Measurements from ENCODE around the gene ECE1.
"Not testable (repeated sequence)": the region's sequence is repeated elsewhere in the genome, so short reads cannot be mapped to it uniquely, and the experiment has no call there.

The ECE1 gene

GRCh38 chr1:21182181-21182731 is 108.0 kb downstream of the ECE1 start:
- no peak overlapping the region for H3K27ac ChIP-seq (ENCODE audit: low read depth, low read length)
- 92% methylated on average over 7 of the region's 7 CpGs for WGBS
- H3K9ac ChIP-seq (ENCODE audit: low read depth, low read length): no peak overlapping the region
- no peaks in the 10 kb centered on the region for H3K36me3 ChIP-seq (ENCODE audit: insufficient read depth, low read length)
- H3K4me3 ChIP-seq (ENCODE audit: low read length): no peak overlapping the region
- no peaks in the 10 kb centered on the region for H3K4me1 ChIP-seq (ENCODE audit: insufficient read depth, low read length)
- peaks cover 71% of the 10 kb centered on the region for H3K27me3 ChIP-seq (ENCODE audit: insufficient read depth, low read length)
- no peaks in the 10 kb centered on the region; the same call in 1 of the 2 replicates for H3K9me3 ChIP-seq (ENCODE audit: insufficient read depth, low read depth, low read length)

- 94% methylated on average over 16 of the region's 16 CpGs for WGBS
- not testable (repeated sequence) for H3K27ac ChIP-seq (ENCODE audit: low read depth, low read length); H3K9me3 ChIP-seq (ENCODE audit: insufficient read depth, low read depth, low read length); H3K9ac ChIP-seq (ENCODE audit: low read depth, low read length); H3K36me3 ChIP-seq (ENCODE audit: insufficient read depth, low read length); H3K4me3 ChIP-seq (ENCODE audit: low read length)
- H3K27me3 ChIP-seq (ENCODE audit: insufficient read depth, low read length): peaks cover 40% of the 10 kb centered on the region
- H3K4me1 ChIP-seq (ENCODE audit: insufficient read depth, low read length): peaks cover 16% of the 10 kb centered on the region
Measured at GRCh38 chr1:21178271-21178670, 112.0 kb downstream of the ECE1 start.

GRCh38 chr1:21176586-21177555 is 113.4 kb downstream of the ECE1 start, which contains the start of gene EIF4G3:
TSS of gene EIF4G3 (minus strand) at chr1:21176897. CDS start at chr1:21002742, 174,155 bp downstream.
- H3K27ac ChIP-seq (ENCODE audit: low read depth, low read length): peak within 1 kb of the TSS; percentile 92
- H3K36me3 ChIP-seq (ENCODE audit: insufficient read depth, low read length): peaks cover 4% of the 10 kb centered on the region; the same call in 1 of the 2 replicates
- no peaks in the 10 kb centered on the region for H3K9me3 ChIP-seq (ENCODE audit: insufficient read depth, low read depth, low read length)
- peaks cover 16% of the 10 kb centered on the region for H3K4me1 ChIP-seq (ENCODE audit: insufficient read depth, low read length)
- 3% methylated on average over 90 of the region's 90 CpGs for WGBS
- peaks cover 27% of the 10 kb centered on the region for H3K27me3 ChIP-seq (ENCODE audit: insufficient read depth, low read length)
- peak within 1 kb of the TSS; percentile 82 for H3K9ac ChIP-seq (ENCODE audit: low read depth, low read length)
- peak within 1 kb of the TSS; percentile 84 for H3K4me3 ChIP-seq (ENCODE audit: low read length)

GRCh38 chr1:21175670-21176581 is 114.3 kb downstream of the ECE1 start:
- H3K4me1 ChIP-seq (ENCODE audit: insufficient read depth, low read length): peaks cover 16% of the 10 kb centered on the region
- H3K27ac ChIP-seq (ENCODE audit: low read depth, low read length): peak overlapping the region; percentile 78; the same call in 1 of the 2 replicates
- peaks cover 11% of the 10 kb centered on the region; the same call in 1 of the 2 replicates for H3K36me3 ChIP-seq (ENCODE audit: insufficient read depth, low read length)
- under 1% methylated on average over 54 of the region's 69 CpGs for WGBS
- H3K4me3 ChIP-seq (ENCODE audit: low read length): peak overlapping the region; percentile 84
- peaks cover 18% of the 10 kb centered on the region for H3K27me3 ChIP-seq (ENCODE audit: insufficient read depth, low read length)
- peak overlapping the region; percentile 82 for H3K9ac ChIP-seq (ENCODE audit: low read depth, low read length)
- H3K9me3 ChIP-seq (ENCODE audit: insufficient read depth, low read depth, low read length): no peaks in the 10 kb centered on the region

GRCh38 chr1:21175324-21175669 is 115.0 kb downstream of the ECE1 start:
- peaks cover 16% of the 10 kb centered on the region for H3K4me1 ChIP-seq (ENCODE audit: insufficient read depth, low read length)
- no peak overlapping the region for H3K27ac ChIP-seq (ENCODE audit: low read depth, low read length)
- WGBS: 7% methylated on average over 6 of the region's 6 CpGs

GRCh38 chr1:21174654-21175323 is 115.5 kb downstream of the ECE1 start:
- Histone ChIP-seq H3K4me1 (ENCODE audit: insufficient read depth, low read length) (peaks cover 16% of the 10 kb centered on the region), H3K4me3 (ENCODE audit: low read length) (peak overlapping the region; percentile 84), H3K27me3 (ENCODE audit: insufficient read depth, low read length) (peaks cover 15% of the 10 kb centered on the region; the same call in 1 of the 2 replicates), H3K36me3 (ENCODE audit: insufficient read depth, low read length) (peaks cover 21% of the 10 kb centered on the region), H3K9ac (ENCODE audit: low read depth, low read length) (peak overlapping the region; percentile 82), H3K9me3 (ENCODE audit: insufficient read depth, low read depth, low read length) (no peaks in the 10 kb centered on the region), H3K27ac (ENCODE audit: low read depth, low read length) (no peak overlapping the region)
- 36% methylated on average over 12 of the region's 12 CpGs for WGBS

More at GRCh38 chr1:21175324-21175669, 115.0 kb downstream of the ECE1 start:
- Histone ChIP-seq H3K9ac (ENCODE audit: low read depth, low read length) (peak overlapping the region; percentile 82), H3K27me3 (ENCODE audit: insufficient read depth, low read length) (peaks cover 15% of the 10 kb centered on the region; the same call in 1 of the 2 replicates), H3K4me3 (ENCODE audit: low read length) (peak overlapping the region; percentile 84), H3K36me3 (ENCODE audit: insufficient read depth, low read length) (peaks cover 17% of the 10 kb centered on the region; the same call in 1 of the 2 replicates), H3K9me3 (ENCODE audit: insufficient read depth, low read depth, low read length) (no peaks in the 10 kb centered on the region)

- Histone ChIP-seq H3K4me3 (ENCODE audit: low read length) (peak overlapping the region; percentile 84), H3K9me3 (ENCODE audit: insufficient read depth, low read depth, low read length) (no peaks in the 10 kb centered on the region), H3K9ac (ENCODE audit: low read depth, low read length) (peak overlapping the region; percentile 82; the same call in 1 of the 2 replicates), H3K27ac (ENCODE audit: low read depth, low read length) (no peak overlapping the region), H3K36me3 (ENCODE audit: insufficient read depth, low read length) (peaks cover 26% of the 10 kb centered on the region), H3K4me1 (ENCODE audit: insufficient read depth, low read length) (peaks cover 16% of the 10 kb centered on the region), H3K27me3 (ENCODE audit: insufficient read depth, low read length) (peaks cover 15% of the 10 kb centered on the region; the same call in 1 of the 2 replicates)
- WGBS: 97% methylated on average over 2 of the region's 2 CpGs
Measured at GRCh38 chr1:21174230-21174629, 116.0 kb downstream of the ECE1 start.

- not testable (repeated sequence) for H3K4me3 ChIP-seq (ENCODE audit: low read length)
Measured at GRCh38 chr1:21173096-21173495, 117.2 kb downstream of the ECE1 start.

GRCh38 chr1:21170837-21171236 is 119.4 kb downstream of the ECE1 start:
- H3K9ac ChIP-seq (ENCODE audit: low read depth, low read length); H3K27ac ChIP-seq (ENCODE audit: low read depth, low read length); H3K27me3 ChIP-seq (ENCODE audit: insufficient read depth, low read length); H3K9me3 ChIP-seq (ENCODE audit: insufficient read depth, low read depth, low read length); H3K4me3 ChIP-seq (ENCODE audit: low read length): not testable (repeated sequence)
- peaks cover 16% of the 10 kb centered on the region for H3K4me1 ChIP-seq (ENCODE audit: insufficient read depth, low read length)
- WGBS: 100% methylated on average over 2 of the region's 4 CpGs
- peaks cover 50% of the 10 kb centered on the region for H3K36me3 ChIP-seq (ENCODE audit: insufficient read depth, low read length)

More at GRCh38 chr1:21173096-21173495, 117.2 kb downstream of the ECE1 start:
- not testable (repeated sequence) for H3K9me3 ChIP-seq (ENCODE audit: insufficient read depth, low read depth, low read length); H3K9ac ChIP-seq (ENCODE audit: low read depth, low read length); H3K27me3 ChIP-seq (ENCODE audit: insufficient read depth, low read length); H3K27ac ChIP-seq (ENCODE audit: low read depth, low read length)
- Histone ChIP-seq H3K4me1 (ENCODE audit: insufficient read depth, low read length) (peaks cover 16% of the 10 kb centered on the region), H3K36me3 (ENCODE audit: insufficient read depth, low read length) (peaks cover 34% of the 10 kb centered on the region)
- WGBS: 91% methylated on average over 12 of the region's 12 CpGs

- 90% methylated on average over 2 of the region's 2 CpGs for WGBS
Measured at GRCh38 chr1:21168444-21168843, 121.8 kb downstream of the ECE1 start.

More at GRCh38 chr1:21168444-21168843, 121.8 kb downstream of the ECE1 start:
- no peaks in the 10 kb centered on the region for H3K4me1 ChIP-seq (ENCODE audit: insufficient read depth, low read length)
- no peaks in the 10 kb centered on the region for H3K9me3 ChIP-seq (ENCODE audit: insufficient read depth, low read depth, low read length)
- no peak overlapping the region for H3K4me3 ChIP-seq (ENCODE audit: low read length)
- H3K36me3 ChIP-seq (ENCODE audit: insufficient read depth, low read length): peaks cover 58% of the 10 kb centered on the region
- no peak overlapping the region for H3K27ac ChIP-seq (ENCODE audit: low read depth, low read length)
- H3K9ac ChIP-seq (ENCODE audit: low read depth, low read length): no peak overlapping the region
- H3K27me3 ChIP-seq (ENCODE audit: insufficient read depth, low read length): no peaks in the 10 kb centered on the region

Measured in HUES64 (cell line).